ENCODE measurements around the gene IFT20.

GRCh38 chr17:28350271-28350670 is 15.0 kb upstream of the IFT20 start:
- TF ChIP-seq CBX8 (IDR thresholded peaks at IDR 0.05) = no peak
- TF ChIP-seq SMC3 (IDR thresholded peaks at IDR 0.05) = no peak
- TF ChIP-seq CTCF (IDR thresholded peaks at IDR 0.05) = no peak
- TF ChIP-seq TP53 (CRISPR knock-in tag; IDR thresholded peaks at IDR 0.05) = no peak
- no peak for TF ChIP-seq BHLHE40 (IDR thresholded peaks at IDR 0.05; ENCODE audit: low read depth, low read length)
- TF ChIP-seq JUN (IDR thresholded peaks at IDR 0.05) = no peak
- no peak for TF ChIP-seq POLR2A (IDR thresholded peaks at IDR 0.05; ENCODE audit: low read length)
- TF ChIP-seq, protein P1, sequence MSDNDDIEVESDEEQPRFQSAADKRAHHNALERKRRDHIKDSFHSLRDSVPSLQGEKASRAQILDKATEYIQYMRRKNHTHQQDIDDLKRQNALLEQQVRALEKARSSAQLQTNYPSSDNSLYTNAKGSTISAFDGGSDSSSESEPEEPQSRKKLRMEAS (IDR thresholded peaks at IDR 0.05) = no peak
